CD14-positive monocyte (primary cell): ENCODE results near the gene GH1. TPM values are rescaled to one million over a fixed set of nuclear protein-coding genes. Genes with fewer than 3 reads are reported as not detected.

Experiments used
- DNase-seq, 3 donors: peaks; one replicate each; pipeline ENCODE4 v3.0.0-alpha.2; 2011 to 2022
- H2AFZ ChIP-seq: 2 replicates; pipeline ENCODE4 v1.6.0; 2012; ENCODE audit warnings: mild to moderate bottlenecking, low read depth, low read length, inconsistent platforms; ENCODE audit not compliant: insufficient read depth, poor library complexity, severe bottlenecking
- H3K27ac ChIP-seq, 2 donors: 1 replicate in 1 of 2; 2 replicates in 1 of 2; pipeline ENCODE4 v1.5.1; 2012 to 2013; ENCODE audit warnings: low read length in 2 of 2, control low read depth in 1 of 2, inconsistent platforms in 1 of 2, low read depth in 1 of 2, mild to moderate bottlenecking in 1 of 2
- H3K27me3 ChIP-seq, 2 donors: one replicate each; pipeline versions ENCODE4 v1.6.0 to v1.6.1; 2011 to 2013; ENCODE audit warnings: low read length in 2 of 2; ENCODE audit not compliant: control insufficient read depth in 2 of 2, insufficient read depth in 2 of 2
- H3K36me3 ChIP-seq, 2 donors: replicated peaks in 1 of 2; 1 replicate in 1 of 2; 2 replicates in 1 of 2; pipeline versions ENCODE4 v1.5.1 to v1.6.1; 2012 to 2013; ENCODE audit warnings: low read length in 2 of 2, control low read depth in 1 of 2, inconsistent platforms in 1 of 2, mild to moderate bottlenecking in 1 of 2; ENCODE audit not compliant: insufficient read depth in 2 of 2, control insufficient read depth in 1 of 2
- H3K4me1 ChIP-seq, 2 donors: 1 replicate in 1 of 2; 2 replicates in 1 of 2; pipeline versions ENCODE4 v1.5.1 to v1.6.1; 2012 to 2013; ENCODE audit warnings: low read length in 2 of 2, control low read depth in 1 of 2, inconsistent platforms in 1 of 2, mild to moderate bottlenecking in 1 of 2, moderate library complexity in 1 of 2; ENCODE audit not compliant: insufficient read depth in 2 of 2, control insufficient read depth in 1 of 2
- H3K4me2 ChIP-seq: replicated peaks from 2 replicates; pipeline ENCODE3; 2012; ENCODE audit warnings: low read length, moderate library complexity, mild to moderate bottlenecking; ENCODE audit not compliant: poor library complexity, severe bottlenecking; ENCODE audit errors: extremely low read depth
- H3K4me3 ChIP-seq, 3 experiments: fragments of 200-600 bp in 1 of 3; sonication (generic) in 1 of 3; replicated peaks in 1 of 3; 1 replicate in 2 of 3; 2 replicates in 1 of 3; pipeline ENCODE4 v1.5.1; 2011 to 2013; ENCODE audit warnings: low read length in 3 of 3, mild to moderate bottlenecking in 3 of 3, control low read depth in 2 of 3, low read depth in 2 of 3, inconsistent platforms in 1 of 3, moderate library complexity in 1 of 3
- H3K79me2 ChIP-seq: 2 replicates; pipeline ENCODE4 v1.6.0; 2012; ENCODE audit warnings: mild to moderate bottlenecking, control low read depth, inconsistent platforms, low read length, moderate library complexity; ENCODE audit not compliant: insufficient read depth
- H3K9ac ChIP-seq: 2 replicates; pipeline ENCODE4 v1.6.0; 2017; ENCODE audit warnings: low read length, mild to moderate bottlenecking; ENCODE audit not compliant: insufficient read depth, poor library complexity, severe bottlenecking
- H3K9me3 ChIP-seq, 2 donors: replicated peaks in 1 of 2; 1 replicate in 1 of 2; 2 replicates in 1 of 2; pipeline versions ENCODE4 v1.5.1 to v1.6.1; 2012 to 2013; ENCODE audit warnings: low read length in 2 of 2, control low read depth in 1 of 2; ENCODE audit not compliant: control insufficient read depth in 1 of 2, insufficient read depth in 1 of 2
- H4K20me1 ChIP-seq: 2 replicates; pipeline ENCODE4 v1.6.0; 2012; ENCODE audit warnings: mild to moderate bottlenecking, low read length, control low read depth, moderate library complexity; ENCODE audit not compliant: insufficient read depth
- H3K27ac Mint-ChIP-seq, 7 donors: one replicate each; pipeline ENCODE4 v1.8.0; 2020; ENCODE audit warnings: mild to moderate bottlenecking in 7 of 7, mixed read lengths in 7 of 7, moderate library complexity in 6 of 7, inconsistent platforms in 2 of 7
- H3K27me3 Mint-ChIP-seq, 3 donors: one replicate each; pipeline ENCODE4 v1.8.0; 2021 to 2022; ENCODE audit warnings: low read depth in 3 of 3, mild to moderate bottlenecking in 3 of 3, mixed read lengths in 3 of 3, moderate library complexity in 3 of 3, inconsistent platforms in 1 of 3
- H3K36me3 Mint-ChIP-seq, 2 donors: one replicate each; pipeline ENCODE4 v1.8.0; 2020; ENCODE audit warnings: mixed read lengths in 2 of 2, inconsistent platforms in 1 of 2, mild to moderate bottlenecking in 1 of 2
- H3K4me1 Mint-ChIP-seq: one replicate; pipeline ENCODE4 v1.8.0; 2020; ENCODE audit warnings: mild to moderate bottlenecking, mixed read lengths
- H3K4me3 Mint-ChIP-seq, 2 donors: one replicate each; pipeline ENCODE4 v1.8.0; 2020; ENCODE audit warnings: mild to moderate bottlenecking in 2 of 2, mixed read lengths in 2 of 2, moderate library complexity in 1 of 2
- H3K9me3 Mint-ChIP-seq, 7 donors: one replicate each; pipeline ENCODE4 v1.8.0; 2020 to 2022; ENCODE audit warnings: mixed read lengths in 7 of 7, mild to moderate bottlenecking in 6 of 7, moderate library complexity in 6 of 7, inconsistent platforms in 2 of 7
- WGBS: methylation state at CpG from one replicate; pipeline ENCODE4 v1.1.5; 2013; ENCODE audit warnings: missing lambda C conversion rate; ENCODE audit not compliant: insufficient coverage; 5-methylcytosine and 5-hydroxymethylcytosine counted together
- intact Hi-C, 2 donors: fragments of 100-400 bp; cut with micrococcal nuclease; formaldehyde crosslinking; loops; one replicate each; pipeline versions ENCODE4 v1.15.0 to v1.15.1; 2023
- polyA plus RNA-seq, 3 donors: library from polyadenylated mRNA; depleted of rRNA in 1 of 3; unstranded in 2 of 3; stranded (reverse) in 1 of 3; fragments of 300-500 nt in 2 of 3; fragments of >200 nt in 1 of 3; fragmentation: Illumina TruSeq in 2 of 3; gene quantifications; 1 replicate in 2 of 3; 2 replicates in 1 of 3; pipeline ENCODE4 v1.2.3, GENCODE V29; 2012 to 2021
- TF ChIP-seq, protein P1 (sequence below): fragments of 200-600 bp; IDR thresholded peaks from one replicate; pipeline ENCODE4 v1.8.0; 2022; ENCODE audit warnings: antibody characterized with exemption, mild to moderate bottlenecking

GH1 gene
- polyA plus RNA-seq, 3 donors, result not detected

GRCh38 chr17:63948521-63948920 is 29.9 kb upstream of the GH1 start:
- no peak overlapping the region for H2AFZ ChIP-seq
- no peaks in the 10 kb centered on the region for H3K27me3 ChIP-seq
- no peak for DNase-seq
- H3K9ac ChIP-seq, result no peak overlapping the region
- Mint-ChIP-seq H3K4me3 (no peak overlapping the region), H3K9me3 (no peaks in the 10 kb centered on the region), H3K36me3 (no peaks in the 10 kb centered on the region), H3K27ac (no peak overlapping the region), H3K4me1 (peaks cover 6% of the 10 kb centered on the region), H3K27me3 (peaks cover 0 to 8% (median 7%) of the 10 kb centered on the region in 3 donors)
- no peaks in the 10 kb centered on the region for H3K79me2 ChIP-seq
- H3K27ac ChIP-seq, result no peak overlapping the region
- H3K36me3 ChIP-seq, result no peaks in the 10 kb centered on the region
- H3K9me3 ChIP-seq, result no peaks in the 10 kb centered on the region
- TF ChIP-seq, protein P1, sequence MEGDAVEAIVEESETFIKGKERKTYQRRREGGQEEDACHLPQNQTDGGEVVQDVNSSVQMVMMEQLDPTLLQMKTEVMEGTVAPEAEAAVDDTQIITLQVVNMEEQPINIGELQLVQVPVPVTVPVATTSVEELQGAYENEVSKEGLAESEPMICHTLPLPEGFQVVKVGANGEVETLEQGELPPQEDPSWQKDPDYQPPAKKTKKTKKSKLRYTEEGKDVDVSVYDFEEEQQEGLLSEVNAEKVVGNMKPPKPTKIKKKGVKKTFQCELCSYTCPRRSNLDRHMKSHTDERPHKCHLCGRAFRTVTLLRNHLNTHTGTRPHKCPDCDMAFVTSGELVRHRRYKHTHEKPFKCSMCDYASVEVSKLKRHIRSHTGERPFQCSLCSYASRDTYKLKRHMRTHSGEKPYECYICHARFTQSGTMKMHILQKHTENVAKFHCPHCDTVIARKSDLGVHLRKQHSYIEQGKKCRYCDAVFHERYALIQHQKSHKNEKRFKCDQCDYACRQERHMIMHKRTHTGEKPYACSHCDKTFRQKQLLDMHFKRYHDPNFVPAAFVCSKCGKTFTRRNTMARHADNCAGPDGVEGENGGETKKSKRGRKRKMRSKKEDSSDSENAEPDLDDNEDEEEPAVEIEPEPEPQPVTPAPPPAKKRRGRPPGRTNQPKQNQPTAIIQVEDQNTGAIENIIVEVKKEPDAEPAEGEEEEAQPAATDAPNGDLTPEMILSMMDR, result no peak
- intact Hi-C loops, result loop anchor here in 1 of 2 donors (5.0 kb wide), 1 partner anchor 46 kb away; no protein-coding TSS in a partner anchor
- no peak overlapping the region for H3K4me2 ChIP-seq
- 95% methylated on average over 7 of the region's 9 CpGs for WGBS
- H3K4me3 ChIP-seq, result no peak overlapping the region
- peaks cover 9 to 10% of the 10 kb centered on the region in 2 donors for H3K4me1 ChIP-seq
- H4K20me1 ChIP-seq, result no peaks in the 10 kb centered on the region

GRCh38 chr17:63947711-63948330 is 29.2 kb upstream of the GH1 start:
- TF ChIP-seq, protein P1, result no peak
- no peak overlapping the region for H2AFZ ChIP-seq
- no peaks in the 10 kb centered on the region for H3K9me3 Mint-ChIP-seq
- H3K27me3 Mint-ChIP-seq, result peaks cover 0 to 8% (median 7%) of the 10 kb centered on the region in 3 donors
- intact Hi-C loops, result loop anchor here in 1 of 2 donors (2.0 to 5.0 kb wide), 2 partner anchors 29 to 46 kb away; partner anchors contain the start of gene GH1
- no peak overlapping the region for H3K4me3 Mint-ChIP-seq
- WGBS, result 72% methylated on average over 16 of the region's 18 CpGs
- no peak overlapping the region for H3K4me2 ChIP-seq
- H3K79me2 ChIP-seq, result no peaks in the 10 kb centered on the region
- H4K20me1 ChIP-seq, result no peaks in the 10 kb centered on the region
- H3K36me3 Mint-ChIP-seq, result no peaks in the 10 kb centered on the region
- H3K4me1 ChIP-seq, result peaks cover 9 to 10% of the 10 kb centered on the region in 2 donors
- no peak for DNase-seq
- H3K4me3 ChIP-seq, result no peak overlapping the region
- no peaks in the 10 kb centered on the region for H3K9me3 ChIP-seq
- no peak overlapping the region for H3K9ac ChIP-seq
- H3K36me3 ChIP-seq, result no peaks in the 10 kb centered on the region
- H3K27ac Mint-ChIP-seq, result no peak overlapping the region
- H3K4me1 Mint-ChIP-seq, result peaks cover 6% of the 10 kb centered on the region
- H3K27me3 ChIP-seq, result no peaks in the 10 kb centered on the region
- no peak overlapping the region for H3K27ac ChIP-seq
